Thyroid gland (tissue), 4 donors: ENCODE measurements around the gene KRTAP3-3.

Experiments used
- POLR2A ChIP-seq, 2 donors: fragments of 450-650 bp; IDR thresholded peaks; one replicate each; pipeline ENCODE4 v1.6.1; 2017; ENCODE audit warnings: antibody characterized with exemption in 2 of 2, mild to moderate bottlenecking in 2 of 2, moderate library complexity in 1 of 2
- TF ChIP-seq, protein P1 (sequence below), 6 experiments: fragments of 200-600 bp in 3 of 6; fragments of 450-650 bp in 3 of 6; sonication (generic) in 3 of 6; IDR thresholded peaks; one replicate each; pipeline ENCODE4 v1.5.1; 2016 to 2019; ENCODE audit warnings: antibody characterized with exemption in 6 of 6, mild to moderate bottlenecking in 2 of 6, inconsistent platforms in 1 of 6, moderate library complexity in 1 of 6

DNA sequence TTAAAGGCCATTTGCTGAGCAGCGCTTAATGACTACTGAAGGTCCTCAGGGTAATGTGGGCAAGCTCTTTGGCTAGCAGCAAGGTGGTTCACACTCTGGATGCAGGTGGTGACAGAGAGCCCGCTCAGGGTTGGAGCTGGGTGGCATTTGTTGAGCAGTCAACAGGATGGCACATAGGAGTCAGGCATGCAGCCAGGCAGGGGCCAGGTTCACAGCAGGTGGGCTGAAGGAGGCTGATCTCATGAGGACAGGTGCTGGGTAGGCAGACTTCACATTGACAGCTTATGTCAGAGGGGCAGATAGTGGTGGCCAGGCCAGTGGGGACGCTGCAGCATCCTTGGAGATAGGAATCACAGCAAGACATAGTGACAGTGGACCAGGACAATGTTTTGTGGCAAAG, 10.4 kb upstream of the KRTAP3-3 start:
- TF ChIP-seq, protein P1, sequence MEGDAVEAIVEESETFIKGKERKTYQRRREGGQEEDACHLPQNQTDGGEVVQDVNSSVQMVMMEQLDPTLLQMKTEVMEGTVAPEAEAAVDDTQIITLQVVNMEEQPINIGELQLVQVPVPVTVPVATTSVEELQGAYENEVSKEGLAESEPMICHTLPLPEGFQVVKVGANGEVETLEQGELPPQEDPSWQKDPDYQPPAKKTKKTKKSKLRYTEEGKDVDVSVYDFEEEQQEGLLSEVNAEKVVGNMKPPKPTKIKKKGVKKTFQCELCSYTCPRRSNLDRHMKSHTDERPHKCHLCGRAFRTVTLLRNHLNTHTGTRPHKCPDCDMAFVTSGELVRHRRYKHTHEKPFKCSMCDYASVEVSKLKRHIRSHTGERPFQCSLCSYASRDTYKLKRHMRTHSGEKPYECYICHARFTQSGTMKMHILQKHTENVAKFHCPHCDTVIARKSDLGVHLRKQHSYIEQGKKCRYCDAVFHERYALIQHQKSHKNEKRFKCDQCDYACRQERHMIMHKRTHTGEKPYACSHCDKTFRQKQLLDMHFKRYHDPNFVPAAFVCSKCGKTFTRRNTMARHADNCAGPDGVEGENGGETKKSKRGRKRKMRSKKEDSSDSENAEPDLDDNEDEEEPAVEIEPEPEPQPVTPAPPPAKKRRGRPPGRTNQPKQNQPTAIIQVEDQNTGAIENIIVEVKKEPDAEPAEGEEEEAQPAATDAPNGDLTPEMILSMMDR (IDR thresholded peaks at IDR 0.05) = no peak
- no peak for TF ChIP-seq POLR2A (IDR thresholded peaks at IDR 0.05)
